Endothelial cell of coronary artery (primary cell): ENCODE data around the gene DEFB118. TPM values are rescaled to one million over a fixed set of nuclear protein-coding genes. Genes with fewer than 3 reads are reported as not detected.

Experiments used
- total RNA-seq: library from RNA; depleted of rRNA; stranded (reverse); fragments of >200 nt; gene quantifications from 2 replicates; pipeline ENCODE4 v1.2.3, GENCODE V29; 2014

The DEFB118 gene
- total RNA-seq: not detected in 2 replicates

GRCh38 chr20:31368301-31368700 is at the start of gene DEFB118:
TSS of gene DEFB118 (plus strand) at chr20:31368601. CDS start at chr20:31368651, 50 bp downstream.

GRCh38 chr20:31390490-31390889 is 22.1 kb downstream of the DEFB118 start, which contains the start of gene DEFB119:
TSS of gene DEFB119 (minus strand) at chr20:31390590. CDS start at chr20:31390483, 107 bp downstream.

GRCh38 chr20:31406115-31406514 is 37.7 kb downstream of the DEFB118 start, which contains the start of gene DEFB121:
TSS of gene DEFB121 (minus strand) at chr20:31406215. CDS start at chr20:31406152, 63 bp downstream.

Other genes starting within 250 kb of the DEFB118 start
- not detected in 2 replicates for gene DEFB115, start 110.9 kb upstream of the DEFB118 start, total RNA-seq
- not detected in 2 replicates for gene DEFB116, start 60.0 kb upstream of the DEFB118 start, total RNA-seq
- gene DEFB119, start 22.0 kb downstream of the DEFB118 start, total RNA-seq: not detected in 2 replicates
- gene DEFB121, start 37.6 kb downstream of the DEFB118 start, total RNA-seq: not detected in 2 replicates
- not detected in 2 replicates for gene DEFB123, start 72.0 kb downstream of the DEFB118 start, total RNA-seq
- not detected in 2 replicates for gene DEFB124, start 106.5 kb downstream of the DEFB118 start, total RNA-seq
- 0.09 and 0.18 TPM in 2 replicates for gene REM1, start 106.7 kb downstream of the DEFB118 start, total RNA-seq
- gene HM13, start 145.8 kb downstream of the DEFB118 start, total RNA-seq: 46.3 and 61.7 TPM in 2 replicates
- gene ID1, start 236.7 kb downstream of the DEFB118 start, total RNA-seq: 223 and 245 TPM in 2 replicates